Measurements from ENCODE around the gene ZIM2.

Gene ZIM2

GRCh38 chr19:56840451-56841192, at the start of gene ZIM2, which contains the start of gene PEG3:
ZIM2 (minus strand) TSS chr19:56840726; CDS start chr19:56824277, 16,449 bp downstream.
PEG3 (minus strand) TSS chr19:56840726; CDS start chr19:56824655, 16,071 bp downstream.
- no peak within 1 kb of the TSS for H3K4me3 ChIP-seq (ENCODE audit: control insufficient read depth, low read depth, low read length)
- no peak for DNase-seq (ENCODE audit: low read depth)
- TF ChIP-seq CTCF (IDR thresholded peaks at IDR 0.05; ENCODE audit: control insufficient read depth, insufficient read depth, low read depth, low read length, missing control alignments), result no peak

GRCh38 chr19:56885173-56885985, 44.9 kb upstream of the ZIM2 start:
- DNase-seq (ENCODE audit: low read depth), result no peak
- H3K4me3 ChIP-seq (ENCODE audit: control insufficient read depth, low read depth, low read length), result no peak overlapping the region
- TF ChIP-seq CTCF (IDR thresholded peaks at IDR 0.05; ENCODE audit: control insufficient read depth, insufficient read depth, low read depth, low read length, missing control alignments), result no peak

- TF ChIP-seq CTCF (IDR thresholded peaks at IDR 0.05; ENCODE audit: control insufficient read depth, insufficient read depth, low read depth, low read length, missing control alignments), result no peak
- no peak for DNase-seq (ENCODE audit: low read depth)
Measured at GRCh38 chr19:56884441-56884840, 43.9 kb upstream of the ZIM2 start.

GRCh38 chr19:56880592-56881190, 40.2 kb upstream of the ZIM2 start:
- TF ChIP-seq CTCF (IDR thresholded peaks at IDR 0.05; ENCODE audit: control insufficient read depth, insufficient read depth, low read depth, low read length, missing control alignments), result no peak
- no peak overlapping the region for H3K4me3 ChIP-seq (ENCODE audit: control insufficient read depth, low read depth, low read length)
- no peak for DNase-seq (ENCODE audit: low read depth)

More at GRCh38 chr19:56884441-56884840, 43.9 kb upstream of the ZIM2 start:
- no peak overlapping the region for H3K4me3 ChIP-seq (ENCODE audit: control insufficient read depth, low read depth, low read length)

GRCh38 chr19:56877069-56877715, 36.7 kb upstream of the ZIM2 start:
- H3K4me3 ChIP-seq (ENCODE audit: control insufficient read depth, low read depth, low read length), result no peak overlapping the region
- TF ChIP-seq CTCF (IDR thresholded peaks at IDR 0.05; ENCODE audit: control insufficient read depth, insufficient read depth, low read depth, low read length, missing control alignments), result no peak
- no peak for DNase-seq (ENCODE audit: low read depth)

GRCh38 chr19:56875717-56876116, 35.2 kb upstream of the ZIM2 start:
- no peak overlapping the region for H3K4me3 ChIP-seq (ENCODE audit: control insufficient read depth, low read depth, low read length)
- DNase-seq (ENCODE audit: low read depth), result no peak
- TF ChIP-seq CTCF (IDR thresholded peaks at IDR 0.05; ENCODE audit: control insufficient read depth, insufficient read depth, low read depth, low read length, missing control alignments), result no peak
